A673 (cell line): ENCODE data around the gene CCN2. TPM values are rescaled to one million over a fixed set of nuclear protein-coding genes. Genes with fewer than 3 reads are reported as not detected.

Experiments used
- BruUV-seq: library from RNA; stranded (reverse); fragments of 400-500 nt; replicated peaks from 2 replicates; lab custom pipeline; 2021; lab: Mats Ljungman, UMichigan
- CTCF ChIA-PET: fragments of 300-600 bp; sonication (Branson Sonifier 250); formaldehyde crosslinking; loops from one replicate; lab custom pipeline; 2022; ENCODE audit warnings: antibody characterized with exemption; lab: Charles Lee
- POLR2A ChIA-PET: fragments of 300-600 bp; sonication (Branson Sonifier 250); formaldehyde crosslinking; loops from one replicate; lab custom pipeline; 2022; ENCODE audit warnings: antibody characterized with exemption; ENCODE audit not compliant: low non-redundant PET; lab: Charles Lee
- DNase-seq: peaks from one replicate; pipeline ENCODE4 v3.0.0-alpha.2; 2015; ENCODE audit warnings: low spot score
- H3K27ac ChIP-seq: fragments of 200-600 bp; sonication (generic); 2 replicates; pipeline ENCODE4 v1.5.1; 2016; ENCODE audit warnings: mixed run types, low read depth, mild to moderate bottlenecking, mixed read lengths, antibody characterized with exemption, low read length; ENCODE audit not compliant: poor library complexity, severe bottlenecking
- H3K27me3 ChIP-seq: fragments of 200-600 bp; sonication (generic); replicated peaks from 2 replicates; pipeline ENCODE4 v1.6.1; 2017; ENCODE audit warnings: mixed run types, low read depth, mild to moderate bottlenecking, mixed read lengths, antibody characterized with exemption, low read length; ENCODE audit not compliant: insufficient read depth, poor library complexity
- H3K36me3 ChIP-seq: fragments of 200-600 bp; sonication (generic); 2 replicates; pipeline ENCODE4 v1.6.1; 2016; ENCODE audit warnings: mixed run types, mild to moderate bottlenecking, mixed read lengths, antibody characterized with exemption, low read length; ENCODE audit not compliant: insufficient read depth, poor library complexity, severe bottlenecking
- H3K4me1 ChIP-seq: fragments of 200-600 bp; sonication (generic); 2 replicates; pipeline ENCODE4 v1.6.1; 2017; ENCODE audit warnings: mixed run types, mild to moderate bottlenecking, mixed read lengths, antibody characterized with exemption, low read length; ENCODE audit not compliant: insufficient read depth, poor library complexity, severe bottlenecking
- H3K4me3 ChIP-seq: fragments of 200-600 bp; sonication (generic); 2 replicates; pipeline ENCODE4 v1.5.1; 2016; ENCODE audit warnings: low read depth, mixed run types, mild to moderate bottlenecking, mixed read lengths, low read length; ENCODE audit not compliant: poor library complexity, severe bottlenecking
- H3K9me3 ChIP-seq: fragments of 200-600 bp; sonication (generic); 2 replicates; pipeline ENCODE4 v1.6.1; 2016; ENCODE audit warnings: mixed run types, low read depth, mild to moderate bottlenecking, mixed read lengths, antibody characterized with exemption, low read length; ENCODE audit not compliant: poor library complexity, severe bottlenecking
- EZH2 ChIP-seq: fragments of 200-600 bp; sonication (generic); IDR thresholded peaks from 2 replicates; pipeline ENCODE4 v1.6.1; 2017; ENCODE audit warnings: borderline replicate concordance, low read depth, mild to moderate bottlenecking, mixed read lengths, antibody characterized with exemption, low read length; ENCODE audit not compliant: poor library complexity, severe bottlenecking
- intact Hi-C: fragments of 100-400 bp; cut with micrococcal nuclease; formaldehyde crosslinking; loops from one replicate; pipeline ENCODE4 v1.10.0; 2022; ENCODE audit not compliant: unreplicated experiment
- total RNA-seq: library from RNA; stranded (reverse); gene quantifications from 2 replicates; pipeline ENCODE4 v1.2.3, GENCODE V29; 2021
- TF ChIP-seq, protein P1 (sequence below): fragments of 300-800, 200-600 bp; sonication (generic); conservative IDR thresholded peaks from 2 replicates; pipeline ENCODE4 v1.5.1; 2017; ENCODE audit warnings: low read depth, mild to moderate bottlenecking, antibody characterized with exemption, low read length, moderate library complexity, mixed read lengths

The CCN2 gene
- total RNA-seq, 1 experiment from 2014 or later, result 17.5 TPM

DNA sequence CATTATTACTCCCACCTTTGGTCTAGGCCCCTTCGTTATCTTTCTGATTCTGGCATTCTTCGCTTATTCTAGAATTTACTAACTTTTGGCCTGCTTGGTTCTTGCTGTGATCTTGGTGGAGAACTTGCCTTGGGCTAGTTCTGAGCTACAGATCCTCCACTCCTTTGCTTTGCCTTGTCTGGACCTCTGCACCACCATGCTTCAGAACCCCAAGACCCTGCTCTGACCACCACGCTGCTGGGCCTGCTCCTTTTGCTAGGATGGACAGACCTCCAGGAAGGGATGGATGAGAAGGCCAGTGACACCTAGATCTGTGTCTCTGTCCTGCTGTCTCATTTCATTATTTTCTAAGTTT is 30.4 kb upstream of the CCN2 start:
- ChIA-PET CTCF (no interaction called here), POLR2A (no interaction called here)
- Histone ChIP-seq H3K4me1 (no peaks in the 10 kb centered on the region), H3K36me3 (no peaks in the 10 kb centered on the region), H3K9me3 (no peaks in the 10 kb centered on the region), H3K4me3 (no peak overlapping the region), H3K27me3 (no peaks in the 10 kb centered on the region), H3K27ac (no peak overlapping the region)
- intact Hi-C loops, result no loop called here
- DNase-seq, result no peak
- BruUV-seq, result no TSS peak
- TF ChIP-seq EZH2, result no peak
- TF ChIP-seq, protein P1, sequence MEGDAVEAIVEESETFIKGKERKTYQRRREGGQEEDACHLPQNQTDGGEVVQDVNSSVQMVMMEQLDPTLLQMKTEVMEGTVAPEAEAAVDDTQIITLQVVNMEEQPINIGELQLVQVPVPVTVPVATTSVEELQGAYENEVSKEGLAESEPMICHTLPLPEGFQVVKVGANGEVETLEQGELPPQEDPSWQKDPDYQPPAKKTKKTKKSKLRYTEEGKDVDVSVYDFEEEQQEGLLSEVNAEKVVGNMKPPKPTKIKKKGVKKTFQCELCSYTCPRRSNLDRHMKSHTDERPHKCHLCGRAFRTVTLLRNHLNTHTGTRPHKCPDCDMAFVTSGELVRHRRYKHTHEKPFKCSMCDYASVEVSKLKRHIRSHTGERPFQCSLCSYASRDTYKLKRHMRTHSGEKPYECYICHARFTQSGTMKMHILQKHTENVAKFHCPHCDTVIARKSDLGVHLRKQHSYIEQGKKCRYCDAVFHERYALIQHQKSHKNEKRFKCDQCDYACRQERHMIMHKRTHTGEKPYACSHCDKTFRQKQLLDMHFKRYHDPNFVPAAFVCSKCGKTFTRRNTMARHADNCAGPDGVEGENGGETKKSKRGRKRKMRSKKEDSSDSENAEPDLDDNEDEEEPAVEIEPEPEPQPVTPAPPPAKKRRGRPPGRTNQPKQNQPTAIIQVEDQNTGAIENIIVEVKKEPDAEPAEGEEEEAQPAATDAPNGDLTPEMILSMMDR, result no peak

DNA sequence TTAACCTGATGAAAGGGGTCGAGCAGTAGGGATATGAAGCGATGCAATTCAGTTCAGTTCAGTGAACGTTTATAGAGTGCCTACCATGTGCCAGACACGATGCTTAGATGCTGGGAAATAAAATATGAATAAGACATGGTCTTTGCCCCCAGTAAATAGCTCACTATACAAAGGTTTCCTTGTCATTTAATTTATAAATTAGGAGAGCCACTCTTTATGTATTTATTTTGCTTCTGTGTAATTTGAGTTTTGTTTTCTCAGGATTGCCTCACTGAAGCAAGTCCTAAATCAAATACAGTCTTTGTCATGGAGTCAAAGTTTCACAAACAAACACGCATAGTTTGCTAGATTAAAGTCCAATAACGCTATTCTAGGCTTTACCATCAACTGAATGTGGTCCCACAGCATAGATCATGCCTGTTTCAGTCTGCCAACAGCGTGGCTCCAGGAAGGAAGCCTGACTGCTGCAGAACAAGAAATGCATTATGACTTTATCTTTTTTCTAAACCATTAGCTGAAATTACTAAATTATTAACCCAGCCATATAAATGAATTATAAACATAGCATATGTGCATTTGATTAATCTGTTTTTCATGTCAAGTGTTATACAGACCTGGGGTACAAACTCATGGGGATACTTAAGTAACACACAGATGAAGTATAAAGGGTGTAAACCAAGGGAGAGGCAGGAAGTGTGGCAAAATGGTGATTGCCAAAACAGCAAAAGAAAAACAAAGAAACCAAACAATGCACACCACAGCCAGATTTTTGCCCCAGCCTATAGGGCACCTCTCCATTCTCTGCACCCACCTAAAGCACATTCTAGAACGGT is 29.8 kb upstream of the CCN2 start:
- no peak for DNase-seq
- Histone ChIP-seq H3K4me3 (no peak overlapping the region), H3K36me3 (no peaks in the 10 kb centered on the region), H3K27ac (no peak overlapping the region), H3K27me3 (no peaks in the 10 kb centered on the region), H3K9me3 (no peaks in the 10 kb centered on the region), H3K4me1 (no peaks in the 10 kb centered on the region)
- intact Hi-C loops, result no loop called here
- ChIA-PET POLR2A (no interaction called here), CTCF (no interaction called here)
- TF ChIP-seq, protein P1, result no peak
- no peak for TF ChIP-seq EZH2
- BruUV-seq, result no TSS peak

DNA sequence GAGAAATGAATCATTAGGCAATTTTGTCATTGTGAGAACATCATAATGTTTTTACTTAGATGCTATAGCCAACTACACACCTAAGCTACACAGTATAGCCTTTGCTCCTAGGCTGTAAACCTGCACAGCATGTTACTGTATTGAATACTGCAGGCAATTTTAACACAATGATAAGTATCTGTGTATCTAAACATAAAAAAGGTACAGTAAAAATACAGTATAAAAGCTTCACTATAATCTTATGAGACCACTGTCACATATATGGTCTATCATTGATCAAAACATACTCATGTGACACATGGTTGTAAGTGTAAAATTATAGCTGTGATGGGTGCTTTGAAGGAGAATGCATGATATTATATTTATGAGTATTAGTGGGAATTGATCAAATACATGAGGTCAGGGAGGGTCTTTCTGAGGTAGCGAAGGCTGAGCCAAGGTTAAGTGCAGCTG is 29.2 kb upstream of the CCN2 start:
- CTCF ChIA-PET, result no interaction called here
- POLR2A ChIA-PET, result no interaction called here
- no peaks in the 10 kb centered on the region for H3K27me3 ChIP-seq
- H3K4me1 ChIP-seq, result no peaks in the 10 kb centered on the region
- intact Hi-C loops, result no loop called here
- BruUV-seq, result no TSS peak
- TF ChIP-seq EZH2, result no peak
- TF ChIP-seq, protein P1, result no peak
- DNase-seq, result no peak
- H3K36me3 ChIP-seq, result no peaks in the 10 kb centered on the region
- H3K27ac ChIP-seq, result no peak overlapping the region
- H3K4me3 ChIP-seq, result no peak overlapping the region
- H3K9me3 ChIP-seq, result no peaks in the 10 kb centered on the region
